CD4-positive, alpha-beta T cell treated with Interleukin-6 at 100 ng/mL for 8 hours (primary cell): ENCODE measurements around the gene RPP21.
"Not testable (repeated sequence)": the region's sequence is repeated elsewhere in the genome, so short reads cannot be mapped to it uniquely, and the experiment has no call there.

ENCODE experiments used
- DNase-seq: peaks from one replicate; pipeline ENCODE4 v3.0.0-alpha.2; 2020; ENCODE audit warnings: mixed read lengths, low spot score

Gene RPP21

GRCh38 chr6:30329331-30329730 lies 15.6 kb upstream of the RPP21 start:
- no peak for DNase-seq

GRCh38 chr6:30331981-30332380 lies 13.0 kb upstream of the RPP21 start:
- DNase-seq: no peak

- no peak for DNase-seq
These were observed 10.7 kb upstream of the RPP21 start for GRCh38 chr6:30334075-30334783.

- DNase-seq: no peak
These were observed 4.3 kb upstream of the RPP21 start for GRCh38 chr6:30340589-30341054.

- no peak for DNase-seq
These were observed 3.7 kb upstream of the RPP21 start for GRCh38 chr6:30341218-30341617.

GRCh38 chr6:30341728-30342127 lies 3.2 kb upstream of the RPP21 start:
- DNase-seq: no peak

GRCh38 chr6:30344191-30344867 lies 627 bp upstream of the RPP21 start:
- DNase-seq: no peak

GRCh38 chr6:30345852-30346251 lies 896 bp downstream of the RPP21 start:
- no peak for DNase-seq

- DNase-seq: no peak
These were observed 4.0 kb downstream of the RPP21 start for GRCh38 chr6:30348957-30349356.

GRCh38 chr6:30349421-30350177 lies 4.6 kb downstream of the RPP21 start:
- DNase-seq: no peak

GRCh38 chr6:30350524-30350923 lies 5.6 kb downstream of the RPP21 start:
- DNase-seq: no peak

GRCh38 chr6:30352550-30352949 lies 7.6 kb downstream of the RPP21 start:
- no peak for DNase-seq

GRCh38 chr6:30355281-30355680 lies 10.3 kb downstream of the RPP21 start:
- DNase-seq: no peak

GRCh38 chr6:30356536-30356935 lies 11.6 kb downstream of the RPP21 start:
- DNase-seq: no peak

- peak; percentile 50 for DNase-seq
These were observed 13.0 kb downstream of the RPP21 start for GRCh38 chr6:30357678-30358540.

- DNase-seq: no peak
These were observed 14.3 kb downstream of the RPP21 start for GRCh38 chr6:30359276-30359675.

GRCh38 chr6:30360139-30360538 lies 15.2 kb downstream of the RPP21 start:
- no peak for DNase-seq

- DNase-seq: no peak
These were observed 16.7 kb downstream of the RPP21 start for GRCh38 chr6:30361661-30362060.

- DNase-seq: no peak
These were observed 18.5 kb downstream of the RPP21 start for GRCh38 chr6:30363459-30363858.

GRCh38 chr6:30364591-30364990 lies 19.6 kb downstream of the RPP21 start:
- no peak for DNase-seq

GRCh38 chr6:30369280-30369679 lies 24.3 kb downstream of the RPP21 start:
- DNase-seq: not testable (repeated sequence)
